Measurements from ENCODE around the gene PPP1R9B. TPM values are rescaled to one million over a fixed set of nuclear protein-coding genes. Genes with fewer than 3 reads are reported as not detected.
A peak's percentile ranks its signal among the peaks of the same experiment; 100 is the strongest.

PPP1R9B gene
- total and polyA plus RNA-seq, 9 donors = 24.7 to 66.1 (median 48.5) TPM

DNA sequence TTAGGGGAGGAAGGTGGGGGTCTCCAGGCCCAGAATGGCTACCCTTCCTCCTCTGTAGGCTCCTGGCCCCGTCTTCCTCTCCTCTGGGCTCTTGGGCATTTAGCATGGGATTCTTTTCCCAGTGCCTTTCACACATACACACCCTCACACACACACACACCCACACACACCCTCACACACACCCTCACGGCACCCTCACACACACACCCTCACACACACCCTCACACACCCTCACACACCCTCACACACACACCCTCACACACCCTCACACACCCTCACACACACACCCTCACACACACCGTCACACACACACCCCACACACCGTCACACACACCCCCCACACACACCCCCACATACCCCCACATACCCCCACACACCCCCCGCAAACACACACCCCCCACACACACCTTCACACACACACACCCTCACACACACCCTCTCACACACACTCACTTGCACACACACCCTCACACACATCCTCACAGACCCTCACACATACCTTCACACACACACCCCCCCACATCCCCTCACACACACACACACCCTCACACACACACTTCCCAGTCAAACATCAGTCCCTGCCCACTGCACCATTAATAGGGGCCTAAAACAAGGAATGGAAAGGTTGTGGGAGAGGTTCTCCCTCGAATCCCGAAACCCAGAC is 16.2 kb upstream of the PPP1R9B start:
- no peaks in the 10 kb centered on the region for H3K9me3 ChIP-seq (replicated peaks; ENCODE audit: control insufficient read depth, low read depth, low read length)
- no CpG with 5 or more reads among the region's 7 CpGs for WGBS (ENCODE audit: insufficient coverage)
- H3K4me1 ChIP-seq (ENCODE audit: control insufficient read depth, insufficient read depth, low read length) = peaks cover 69% of the 10 kb centered on the region
- no peaks in the 10 kb centered on the region for H3K27me3 ChIP-seq (ENCODE audit: control insufficient read depth, insufficient read depth, low read length)
- peaks cover 35% of the 10 kb centered on the region for H3K36me3 ChIP-seq (ENCODE audit: control insufficient read depth, insufficient read depth, low read length)
- H3K4me3 ChIP-seq (ENCODE audit: low read length) = peak overlapping the region; percentile 66
- peak overlapping the region; percentile 95 for H3K27ac ChIP-seq (ENCODE audit: low read length)
- no peak for DNase-seq

DNA sequence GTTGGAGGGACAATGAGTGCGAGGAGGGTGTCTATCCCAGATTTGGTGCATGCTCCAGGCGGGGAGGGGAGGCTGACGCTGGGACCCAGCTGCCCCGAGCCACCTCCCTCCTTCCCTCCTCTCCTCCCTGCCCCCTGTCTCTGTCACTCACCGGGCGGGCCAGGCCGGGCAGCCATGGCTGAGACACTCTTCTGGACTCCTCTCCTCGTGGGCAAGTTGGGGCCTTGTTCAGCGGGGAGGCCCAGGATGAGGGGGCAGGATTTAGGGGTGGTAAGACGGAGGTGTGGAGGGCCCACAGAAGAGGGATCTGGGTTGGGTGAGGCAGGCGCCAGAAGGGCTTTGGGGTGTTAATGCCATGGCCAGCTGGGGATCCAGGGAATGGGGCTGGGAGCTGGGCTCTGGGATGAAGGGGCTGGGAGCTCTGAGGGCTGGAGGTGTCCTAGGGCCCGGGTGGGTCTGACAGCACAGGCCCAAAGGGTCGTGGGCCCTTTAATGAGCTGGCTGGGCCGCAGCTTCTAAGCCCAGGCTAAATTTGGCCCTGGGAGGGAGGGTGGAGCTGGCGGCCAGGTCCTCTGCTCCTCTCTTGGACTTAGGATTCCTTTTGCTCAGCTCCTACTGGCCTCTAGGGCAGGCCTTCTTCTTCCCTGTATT is 15.5 kb upstream of the PPP1R9B start, which contains the start of gene SGCA:
Gene SGCA (plus strand): TSS at position 139 of the 651 bp plus-strand sequence. CDS start 36 bp downstream, at position 175.
- H3K27me3 ChIP-seq (ENCODE audit: control insufficient read depth, insufficient read depth, low read length) = no peaks in the 10 kb centered on the region
- H3K27ac ChIP-seq (ENCODE audit: low read length) = peak within 1 kb of the TSS; percentile 95
- peaks cover 68% of the 10 kb centered on the region for H3K4me1 ChIP-seq (ENCODE audit: control insufficient read depth, insufficient read depth, low read length)
- DNase-seq = peak; percentile 79
- H3K36me3 ChIP-seq (ENCODE audit: control insufficient read depth, insufficient read depth, low read length) = peaks cover 29% of the 10 kb centered on the region
- 35% methylated on average over 6 of the region's 15 CpGs for WGBS (ENCODE audit: insufficient coverage)
- peak within 1 kb of the TSS; percentile 66 for H3K4me3 ChIP-seq (ENCODE audit: low read length)
- H3K9me3 ChIP-seq (replicated peaks; ENCODE audit: control insufficient read depth, low read depth, low read length) = no peaks in the 10 kb centered on the region

DNA sequence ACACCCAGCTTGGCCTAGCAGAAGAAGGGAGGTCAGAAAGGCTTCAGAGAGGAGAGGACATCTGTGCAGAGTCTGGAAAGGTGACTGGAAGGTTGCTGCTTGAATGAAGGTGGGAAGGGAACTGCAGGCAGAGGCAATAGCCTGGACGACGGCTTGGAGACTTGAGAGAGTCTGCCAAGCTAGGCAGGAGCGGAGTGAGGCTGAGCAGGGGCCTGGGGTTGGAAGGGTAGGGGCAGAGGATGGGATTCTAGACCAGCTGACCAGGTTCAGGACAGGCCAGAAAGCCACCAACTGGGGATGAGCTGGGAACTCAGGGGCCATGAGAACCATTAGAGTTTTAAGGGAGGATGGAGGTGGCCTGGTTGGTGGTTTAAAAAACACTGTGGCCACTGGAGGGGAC is 15.0 kb upstream of the PPP1R9B start:
- Histone ChIP-seq H3K27ac (ENCODE audit: low read length) (peak overlapping the region; percentile 95), H3K36me3 (ENCODE audit: control insufficient read depth, insufficient read depth, low read length) (peaks cover 28% of the 10 kb centered on the region), H3K27me3 (ENCODE audit: control insufficient read depth, insufficient read depth, low read length) (no peaks in the 10 kb centered on the region), H3K4me1 (ENCODE audit: control insufficient read depth, insufficient read depth, low read length) (peaks cover 72% of the 10 kb centered on the region), H3K9me3 (replicated peaks; ENCODE audit: control insufficient read depth, low read depth, low read length) (no peaks in the 10 kb centered on the region), H3K4me3 (ENCODE audit: low read length) (peak overlapping the region; percentile 66)
- WGBS (ENCODE audit: insufficient coverage) = 59% methylated on average over 3 of the region's 3 CpGs
- DNase-seq = no peak

DNA sequence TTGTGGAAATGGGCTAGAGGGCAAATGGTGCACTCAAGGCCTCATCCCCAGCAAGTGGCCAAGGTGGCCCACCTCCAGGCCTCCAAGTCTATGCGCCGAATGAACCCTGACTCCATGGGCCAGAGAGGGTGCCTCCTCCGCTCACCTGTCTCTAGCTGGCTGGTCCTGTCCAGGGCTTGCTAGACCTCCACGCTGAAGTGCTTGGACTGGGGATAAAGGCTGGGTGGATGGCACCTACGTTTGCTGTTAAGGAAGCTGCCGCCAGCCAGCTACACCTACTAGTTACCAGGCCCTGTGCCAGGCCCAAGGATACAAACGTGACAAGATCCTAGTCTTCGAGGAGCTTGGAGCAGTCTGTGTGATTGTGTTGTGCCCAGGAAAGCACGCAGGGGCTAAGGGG is 14.6 kb upstream of the PPP1R9B start:
- no peak for DNase-seq
- H3K9me3 ChIP-seq (replicated peaks; ENCODE audit: control insufficient read depth, low read depth, low read length) = no peaks in the 10 kb centered on the region
- H3K4me1 ChIP-seq (ENCODE audit: control insufficient read depth, insufficient read depth, low read length) = peaks cover 72% of the 10 kb centered on the region
- 83% methylated on average over 8 of the region's 9 CpGs for WGBS (ENCODE audit: insufficient coverage)
- no peak overlapping the region for H3K4me3 ChIP-seq (ENCODE audit: low read length)
- H3K36me3 ChIP-seq (ENCODE audit: control insufficient read depth, insufficient read depth, low read length) = peaks cover 24% of the 10 kb centered on the region
- no peaks in the 10 kb centered on the region for H3K27me3 ChIP-seq (ENCODE audit: control insufficient read depth, insufficient read depth, low read length)
- H3K27ac ChIP-seq (ENCODE audit: low read length) = peak overlapping the region; percentile 95

DNA sequence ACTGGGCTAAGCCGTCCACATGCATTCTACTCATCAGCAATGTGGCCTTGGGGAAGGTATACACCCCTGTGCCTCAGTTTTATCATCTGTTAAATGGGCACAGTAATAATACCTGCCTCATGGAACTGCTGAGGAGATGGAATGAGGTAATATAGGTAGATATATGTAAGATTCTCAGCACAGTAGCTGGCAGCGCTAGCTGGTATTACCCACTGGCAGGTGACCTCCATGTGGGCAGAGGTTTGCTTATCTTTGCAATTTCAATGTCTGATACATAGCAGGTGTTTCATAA is 14.2 kb upstream of the PPP1R9B start:
- peaks cover 68% of the 10 kb centered on the region for H3K4me1 ChIP-seq (ENCODE audit: control insufficient read depth, insufficient read depth, low read length)
- H3K36me3 ChIP-seq (ENCODE audit: control insufficient read depth, insufficient read depth, low read length) = peaks cover 20% of the 10 kb centered on the region
- no peaks in the 10 kb centered on the region for H3K9me3 ChIP-seq (replicated peaks; ENCODE audit: control insufficient read depth, low read depth, low read length)
- WGBS (ENCODE audit: insufficient coverage) = 83% methylated on average over 1 of the region's 2 CpGs
- DNase-seq = no peak
- no peaks in the 10 kb centered on the region for H3K27me3 ChIP-seq (ENCODE audit: control insufficient read depth, insufficient read depth, low read length)
- peak overlapping the region; percentile 95 for H3K27ac ChIP-seq (ENCODE audit: low read length)
- H3K4me3 ChIP-seq (ENCODE audit: low read length) = no peak overlapping the region

DNA sequence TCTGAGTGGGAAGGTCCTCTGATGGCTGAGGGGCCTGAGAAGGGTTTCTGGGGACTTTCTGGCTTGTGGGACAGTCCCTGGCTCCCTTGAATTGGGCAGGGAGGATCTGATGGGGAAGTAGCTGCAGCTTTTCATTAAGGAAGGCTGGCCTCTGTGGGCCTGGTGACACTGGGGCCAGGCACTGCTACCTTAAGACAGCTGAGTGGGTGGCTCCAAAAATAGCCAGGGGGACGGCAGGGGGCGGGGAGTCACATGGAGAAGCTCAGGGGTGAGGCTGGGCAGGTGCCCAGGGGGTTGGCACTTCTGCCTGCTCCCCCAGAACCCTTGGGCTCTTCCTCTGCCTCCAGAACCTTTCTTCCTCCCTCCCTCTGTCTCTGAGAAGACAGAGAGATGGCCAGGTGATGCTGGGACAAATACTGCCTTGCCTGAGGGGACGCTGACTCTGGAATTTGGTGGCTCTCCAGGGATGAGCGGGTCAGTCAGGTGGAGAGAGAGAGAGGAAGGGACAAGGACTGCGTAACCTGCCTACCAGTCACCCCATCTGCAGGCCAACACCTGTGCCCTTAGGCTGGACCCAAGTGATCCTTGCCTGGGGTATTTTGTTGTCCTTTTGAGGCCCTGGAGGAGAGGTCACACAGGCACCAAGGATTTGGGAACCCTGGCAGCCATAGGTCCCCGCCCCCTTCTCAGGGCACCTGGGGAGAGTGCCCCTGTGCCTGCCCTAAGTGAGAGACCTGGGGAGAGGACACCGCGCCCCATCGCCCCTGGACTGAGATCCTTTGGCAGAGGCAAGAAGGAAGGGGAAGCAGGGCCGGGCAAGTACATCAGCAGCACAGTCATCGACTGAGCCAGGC is 13.6 kb upstream of the PPP1R9B start:
- H3K4me3 ChIP-seq (ENCODE audit: low read length) = no peak overlapping the region
- no peaks in the 10 kb centered on the region for H3K27me3 ChIP-seq (ENCODE audit: control insufficient read depth, insufficient read depth, low read length)
- peaks cover 63% of the 10 kb centered on the region for H3K4me1 ChIP-seq (ENCODE audit: control insufficient read depth, insufficient read depth, low read length)
- no peak for DNase-seq
- H3K36me3 ChIP-seq (ENCODE audit: control insufficient read depth, insufficient read depth, low read length) = peaks cover 14% of the 10 kb centered on the region
- 90% methylated on average over 6 of the region's 11 CpGs for WGBS (ENCODE audit: insufficient coverage)
- H3K9me3 ChIP-seq (replicated peaks; ENCODE audit: control insufficient read depth, low read depth, low read length) = no peaks in the 10 kb centered on the region
- peak overlapping the region; percentile 73 for H3K27ac ChIP-seq (ENCODE audit: low read length)

DNA sequence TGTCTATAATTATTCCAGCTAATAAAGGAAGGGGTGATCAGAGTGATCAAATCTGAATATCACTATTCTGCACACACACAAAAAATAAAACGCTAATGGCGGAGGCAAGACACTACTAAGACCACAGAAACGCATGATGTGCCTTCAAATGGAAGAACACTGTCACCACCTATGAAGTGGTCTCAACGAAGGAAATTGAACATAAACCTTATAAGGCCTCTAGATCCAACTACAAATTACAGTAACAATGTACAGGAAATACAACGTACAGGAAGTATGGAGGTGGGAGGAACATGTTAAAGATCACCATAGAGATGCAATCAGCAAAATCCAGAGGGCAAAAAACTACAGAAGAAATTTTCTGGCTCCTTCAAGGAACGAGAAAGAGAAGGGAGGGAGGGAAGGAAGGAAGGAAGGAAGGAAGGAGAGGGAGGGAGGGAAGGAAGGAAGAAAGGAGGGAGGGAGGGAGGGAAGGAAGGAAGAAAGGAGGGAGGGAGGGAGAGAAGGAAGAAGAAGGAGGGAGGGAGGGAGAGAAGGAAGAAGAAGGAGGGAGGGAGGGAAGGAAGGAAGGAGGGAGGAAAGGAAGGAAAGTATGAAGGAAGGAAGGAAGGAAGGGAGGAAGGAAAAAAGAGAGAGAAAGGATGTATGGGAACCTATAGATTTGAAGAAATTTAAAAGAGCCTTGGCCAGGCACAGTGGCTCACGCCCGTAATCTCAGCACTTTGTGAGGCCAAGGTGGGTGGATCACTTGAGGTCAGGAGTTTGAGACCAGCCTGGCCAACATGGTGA is 12.2 kb upstream of the PPP1R9B start:
- WGBS (ENCODE audit: insufficient coverage) = 73% methylated on average over 4 of the region's 8 CpGs
- peaks cover 48% of the 10 kb centered on the region for H3K4me1 ChIP-seq (ENCODE audit: control insufficient read depth, insufficient read depth, low read length)
- peaks cover under 1% of the 10 kb centered on the region for H3K36me3 ChIP-seq (ENCODE audit: control insufficient read depth, insufficient read depth, low read length)
- no peaks in the 10 kb centered on the region for H3K9me3 ChIP-seq (replicated peaks; ENCODE audit: control insufficient read depth, low read depth, low read length)
- no peaks in the 10 kb centered on the region for H3K27me3 ChIP-seq (ENCODE audit: control insufficient read depth, insufficient read depth, low read length)
- DNase-seq = no peak
- H3K27ac ChIP-seq (ENCODE audit: low read length) = peak overlapping the region; percentile 57
- H3K4me3 ChIP-seq (ENCODE audit: low read length) = no peak overlapping the region

DNA sequence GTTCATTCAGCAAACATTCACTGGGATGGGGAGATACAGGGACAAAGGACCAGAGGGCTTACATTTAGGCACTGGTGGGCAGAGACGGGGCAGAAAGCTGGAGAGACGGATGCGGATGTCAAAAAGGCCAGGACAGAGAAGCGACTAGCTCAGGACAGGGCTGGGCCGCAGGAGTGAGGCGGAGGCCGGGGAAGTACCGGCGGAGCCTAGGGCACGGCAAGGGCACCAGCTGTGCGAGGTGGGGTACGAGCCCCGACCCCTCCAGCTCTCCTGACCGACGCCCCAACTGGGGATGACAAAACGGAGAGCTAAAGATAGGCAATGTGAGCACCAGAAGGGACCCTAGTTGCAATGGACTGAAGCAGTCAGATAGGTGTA is 11.4 kb upstream of the PPP1R9B start:
- H3K27me3 ChIP-seq (ENCODE audit: control insufficient read depth, insufficient read depth, low read length) = no peaks in the 10 kb centered on the region
- no peaks in the 10 kb centered on the region for H3K36me3 ChIP-seq (ENCODE audit: control insufficient read depth, insufficient read depth, low read length)
- H3K4me1 ChIP-seq (ENCODE audit: control insufficient read depth, insufficient read depth, low read length) = peaks cover 41% of the 10 kb centered on the region
- peak overlapping the region; percentile 57 for H3K27ac ChIP-seq (ENCODE audit: low read length)
- DNase-seq = no peak
- no peak overlapping the region for H3K4me3 ChIP-seq (ENCODE audit: low read length)
- H3K9me3 ChIP-seq (replicated peaks; ENCODE audit: control insufficient read depth, low read depth, low read length) = no peaks in the 10 kb centered on the region
- 64% methylated on average over 10 of the region's 16 CpGs for WGBS (ENCODE audit: insufficient coverage)

DNA sequence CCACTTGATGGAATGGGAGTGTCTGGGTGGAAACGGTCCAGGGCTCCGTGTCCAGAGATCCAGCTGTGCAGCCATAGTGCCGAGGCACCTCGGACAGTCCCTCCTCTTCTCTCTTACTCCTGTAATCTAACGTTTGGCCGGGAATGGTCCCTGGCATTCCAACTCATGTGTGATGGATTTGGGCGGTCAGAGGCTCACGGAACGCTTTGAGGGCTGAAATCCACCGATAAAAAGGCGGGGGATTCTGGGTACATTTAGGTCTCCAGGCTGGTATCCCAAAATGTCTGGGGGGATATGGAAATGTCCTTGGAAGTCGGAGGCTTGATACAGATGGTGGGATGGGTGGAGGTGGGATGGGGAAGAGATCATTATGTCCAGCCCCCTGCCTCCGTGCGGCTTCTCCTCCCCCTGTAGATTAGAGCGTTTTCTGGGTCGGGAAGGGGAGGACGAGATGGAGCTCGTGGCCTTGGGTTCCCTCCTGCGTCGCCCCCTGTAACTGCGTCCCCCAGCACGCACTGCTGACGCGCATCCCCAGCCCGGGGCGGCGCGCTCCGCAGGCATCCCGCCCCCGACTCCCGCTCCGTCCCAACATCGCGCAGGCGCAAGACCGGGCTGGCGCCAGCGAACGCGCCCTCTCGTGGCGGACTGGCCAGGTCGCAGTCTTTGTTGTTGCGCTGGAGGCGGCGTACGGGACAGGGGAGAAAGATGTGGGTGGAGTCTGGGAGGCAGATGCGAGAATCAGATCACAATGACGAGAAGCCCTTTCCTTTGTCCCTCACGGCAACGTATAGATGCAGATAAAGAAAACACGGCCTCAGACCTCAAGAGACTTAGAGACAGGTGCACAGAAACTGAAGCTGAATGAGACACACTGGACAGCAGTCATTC is 10.8 kb upstream of the PPP1R9B start:
- Histone ChIP-seq H3K27me3 (ENCODE audit: control insufficient read depth, insufficient read depth, low read length) (no peaks in the 10 kb centered on the region), H3K36me3 (ENCODE audit: control insufficient read depth, insufficient read depth, low read length) (no peaks in the 10 kb centered on the region), H3K9me3 (replicated peaks; ENCODE audit: control insufficient read depth, low read depth, low read length) (no peaks in the 10 kb centered on the region), H3K27ac (ENCODE audit: low read length) (peak overlapping the region; percentile 80), H3K4me1 (ENCODE audit: control insufficient read depth, insufficient read depth, low read length) (peaks cover 38% of the 10 kb centered on the region), H3K4me3 (ENCODE audit: low read length) (peak overlapping the region; percentile 58)
- DNase-seq = peak; percentile 97
- under 1% methylated on average over 30 of the region's 53 CpGs for WGBS (ENCODE audit: insufficient coverage)
